GM20431 (cell line): Measurements from ENCODE around the gene KLHL22.
"Not testable (repeated sequence)": the region's sequence is repeated elsewhere in the genome, so short reads cannot be mapped to it uniquely, and the experiment has no call there.

Experiments
- in situ Hi-C: fragments of 300-500 bp; cut with MseI, MboI; formaldehyde crosslinking; loops from one replicate; pipeline ENCODE4 v1.15.0; 2020; ENCODE audit warnings: low sequenced_read_pairs; ENCODE audit not compliant: unreplicated experiment

Gene KLHL22

GRCh38 chr22:20424932-20425565 lies 70.5 kb downstream of the KLHL22 start:
- in situ Hi-C loops: no loop called here

GRCh38 chr22:20424568-20424931 lies 71.0 kb downstream of the KLHL22 start:
- in situ Hi-C loops: no loop called here

- in situ Hi-C loops: no loop called here
Observed at GRCh38 chr22:20423906-20424551, 71.6 kb downstream of the KLHL22 start.

DNA sequence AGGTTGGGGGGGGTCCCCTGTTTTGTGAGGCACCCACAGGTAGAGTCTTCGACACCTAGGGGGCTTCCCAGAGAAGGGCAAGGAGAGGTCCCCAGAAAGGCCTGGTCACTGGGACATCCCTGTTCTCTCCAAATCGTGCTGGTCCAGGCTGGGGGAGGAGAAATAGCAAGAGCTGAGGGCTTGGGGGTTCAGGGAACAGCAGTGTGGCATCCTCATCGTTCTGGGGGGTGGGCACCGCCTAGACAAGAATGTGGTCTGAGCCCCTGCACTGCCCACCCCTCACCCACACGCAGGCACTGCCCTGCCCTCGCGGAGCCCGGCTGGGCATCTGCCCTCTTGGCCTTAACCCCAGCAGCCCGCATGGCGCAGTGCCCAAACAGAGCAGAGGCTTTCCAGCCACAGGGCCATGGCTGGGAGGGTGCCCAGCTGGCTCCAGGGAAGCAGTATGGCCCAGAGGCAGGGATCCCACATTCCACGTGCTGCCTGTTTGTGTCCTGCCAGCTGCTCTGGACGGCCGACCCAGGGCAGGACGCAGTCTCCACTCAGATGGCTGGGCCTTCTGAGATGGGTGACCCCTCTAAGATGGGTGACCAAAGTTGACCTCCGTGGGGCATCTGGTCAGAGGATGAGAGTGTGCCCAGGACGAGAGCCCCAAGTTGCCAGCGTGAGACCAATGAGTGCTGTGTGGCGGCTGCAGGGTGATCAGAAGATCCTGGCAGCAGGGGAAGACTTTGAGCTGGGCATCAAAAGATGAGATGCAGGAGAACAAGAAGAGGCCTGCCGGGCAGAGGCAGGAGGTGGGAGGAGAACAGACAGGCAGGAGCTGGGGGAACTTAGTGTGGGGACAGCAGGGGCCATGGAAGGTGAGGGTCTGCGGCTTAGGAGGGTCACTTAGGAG lies 72.3 kb downstream of the KLHL22 start:
- in situ Hi-C loops: no loop called here

GRCh38 chr22:20422271-20423007 lies 73.2 kb downstream of the KLHL22 start:
- in situ Hi-C loops: no loop called here

DNA sequence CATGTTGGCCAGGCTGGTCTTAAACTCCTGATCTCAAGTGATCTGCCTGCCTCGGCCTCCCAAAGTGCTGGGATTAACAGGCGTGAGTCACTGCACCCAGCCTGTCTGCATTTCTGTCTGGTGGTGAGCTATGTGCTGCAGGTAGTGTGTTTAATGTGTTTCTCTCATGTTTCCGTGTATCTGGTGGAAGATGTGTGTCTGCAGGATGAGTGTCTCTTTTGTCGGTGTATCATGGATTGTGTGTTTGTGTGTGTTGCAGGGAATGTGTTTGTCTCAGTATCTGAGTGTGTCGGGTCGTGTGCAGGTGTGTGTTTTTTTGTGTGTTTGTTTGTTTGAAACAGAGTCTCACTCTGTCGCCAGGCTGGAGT lies 74.1 kb downstream of the KLHL22 start:
- in situ Hi-C loops: no loop called here

GRCh38 chr22:20420157-20420842 lies 75.3 kb downstream of the KLHL22 start:
- in situ Hi-C loops: no loop called here

DNA sequence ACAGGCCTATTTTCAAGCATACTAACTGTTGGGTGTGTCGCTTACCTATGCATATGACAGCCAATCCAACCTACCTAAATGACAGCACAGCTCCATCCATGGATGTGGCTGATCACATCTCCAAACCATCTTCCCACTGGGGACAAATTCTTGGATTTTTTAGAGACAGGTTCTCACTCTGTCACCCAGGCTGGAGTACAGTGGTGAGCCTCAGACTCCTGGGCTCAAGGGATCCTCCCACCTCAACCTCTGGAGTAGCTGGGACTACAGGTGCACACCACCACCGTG lies 76.0 kb downstream of the KLHL22 start:
- in situ Hi-C loops: no loop called here

- in situ Hi-C loops: no loop called here
Observed at GRCh38 chr22:20418211-20418788, 77.3 kb downstream of the KLHL22 start.

- in situ Hi-C loops: not testable (repeated sequence)
Observed at GRCh38 chr22:20415699-20416098, 79.9 kb downstream of the KLHL22 start.

- in situ Hi-C loops: not testable (repeated sequence)
Observed at GRCh38 chr22:20415241-20415640, 80.4 kb downstream of the KLHL22 start.

DNA sequence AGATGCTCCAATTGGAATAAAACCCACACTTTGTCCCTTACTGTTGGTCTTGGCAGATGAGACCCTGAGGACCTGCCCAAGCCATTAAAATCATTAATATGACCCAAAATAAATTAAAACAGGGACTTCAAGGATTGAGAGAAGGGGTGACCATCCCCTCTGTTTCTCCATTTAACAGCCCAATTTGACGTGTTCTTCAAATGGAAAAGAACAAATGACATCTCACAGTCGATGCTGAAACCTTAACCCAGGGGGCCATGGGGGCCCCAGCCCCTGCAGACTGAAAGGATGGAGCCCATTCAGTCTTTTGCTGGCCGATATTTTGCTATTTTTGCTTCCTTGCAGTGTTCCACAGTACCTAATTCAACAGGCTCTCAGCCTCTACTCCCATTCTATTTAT lies 81.1 kb downstream of the KLHL22 start:
- in situ Hi-C loops: no loop called here

DNA sequence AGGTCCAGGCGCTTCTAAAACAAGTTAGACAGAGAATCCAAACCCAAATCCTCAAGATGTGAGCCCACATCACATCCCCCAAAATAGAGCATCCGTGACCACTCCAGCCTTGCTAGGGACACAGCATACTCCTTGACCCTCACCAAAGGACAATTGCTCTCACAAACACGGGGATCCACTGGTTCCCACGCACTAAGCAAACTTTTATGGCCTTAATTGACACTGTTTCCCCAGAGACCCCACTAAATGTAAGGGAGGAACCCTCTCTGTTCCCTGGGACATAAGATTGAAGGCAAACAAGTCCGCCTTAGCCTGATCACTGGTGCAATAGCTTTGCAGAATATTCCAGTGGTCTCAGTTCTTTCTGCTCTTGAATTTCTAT lies 81.5 kb downstream of the KLHL22 start:
- in situ Hi-C loops: no loop called here

DNA sequence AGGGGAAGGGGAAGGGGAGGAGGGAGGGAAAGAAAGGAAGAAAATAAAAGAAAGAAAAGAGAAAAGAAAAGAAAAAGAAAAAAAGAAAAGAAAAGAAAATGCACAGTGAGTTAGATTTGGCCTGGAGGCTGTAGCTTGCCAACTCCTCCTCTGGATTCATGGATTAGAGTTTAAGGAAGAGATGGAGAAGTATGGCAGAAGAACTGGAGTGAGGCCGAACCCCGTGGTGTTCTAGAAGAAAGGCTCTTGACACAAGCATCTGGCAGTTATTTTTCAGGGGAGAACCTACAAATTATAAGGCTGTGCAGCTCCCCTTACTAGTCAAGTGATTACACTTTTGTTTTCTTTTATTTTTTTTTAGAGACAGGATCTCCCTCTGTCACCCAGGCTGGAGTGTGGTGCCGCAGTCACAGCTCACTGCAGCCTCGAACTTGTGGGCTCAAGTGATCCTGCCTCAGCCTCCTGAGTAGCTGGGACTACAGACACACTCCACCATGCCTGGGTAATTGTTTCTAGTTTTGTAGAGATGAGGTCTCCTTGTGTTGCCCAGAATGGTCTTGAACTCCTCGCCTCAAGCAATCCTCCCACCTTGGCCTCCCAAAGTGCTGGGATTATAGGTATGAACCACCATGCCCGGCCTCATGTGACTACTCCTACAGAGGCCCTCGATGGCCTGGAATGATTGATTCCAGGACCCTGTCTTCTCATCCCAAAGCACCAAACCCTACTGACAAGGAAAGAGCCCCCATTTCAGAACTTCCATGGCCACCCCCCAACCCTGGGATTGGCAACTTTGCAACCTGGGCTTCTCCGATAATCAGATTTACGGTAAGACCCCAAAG lies 82.2 kb downstream of the KLHL22 start:
- in situ Hi-C loops: no loop called here

GRCh38 chr22:20412474-20413216 lies 83.0 kb downstream of the KLHL22 start:
- in situ Hi-C loops: no loop called here

DNA sequence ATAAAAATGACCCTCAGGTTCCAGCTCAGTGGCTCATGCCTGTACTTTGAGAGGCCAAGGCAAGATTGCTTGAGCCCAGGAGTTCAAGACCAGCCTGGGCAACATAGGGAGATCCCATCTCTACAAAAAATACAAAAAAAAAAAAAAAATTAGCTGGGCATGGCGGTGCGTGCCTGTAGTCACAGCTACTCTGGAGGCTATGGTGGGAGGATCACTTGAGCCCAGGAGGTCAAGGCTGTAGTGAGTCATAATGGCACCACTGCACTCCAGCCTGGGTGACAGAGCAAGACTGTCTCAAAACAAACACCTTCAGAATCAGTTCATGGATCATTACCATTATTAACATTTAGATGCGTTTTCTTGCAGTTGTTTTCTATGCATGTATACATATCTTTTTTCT lies 86.2 kb downstream of the KLHL22 start:
- in situ Hi-C loops: not testable (repeated sequence)

GRCh38 chr22:20408891-20409290 lies 86.7 kb downstream of the KLHL22 start:
- in situ Hi-C loops: no loop called here

- in situ Hi-C loops: no loop called here
Observed at GRCh38 chr22:20407829-20408228, 87.8 kb downstream of the KLHL22 start.
